Neural cell (in vitro differentiated cells): ENCODE data around the gene RPL27A.

Source experiments
- TAF1 ChIP-seq: IDR thresholded peaks from 2 replicates; pipeline ENCODE4 v1.6.1; 2012; ENCODE audit warnings: low read depth
- TF ChIP-seq, protein P1 (sequence below): fragments of 450-650 bp; IDR thresholded peaks from 2 replicates; pipeline ENCODE4 v1.5.1; 2014; ENCODE audit warnings: antibody characterized with exemption, mild to moderate bottlenecking, moderate library complexity; ENCODE audit not compliant: poor library complexity, severe bottlenecking
- TF ChIP-seq, protein P2 (sequence below): IDR thresholded peaks from 2 replicates; pipeline ENCODE4 v1.6.1; 2012; ENCODE audit warnings: borderline replicate concordance

DNA sequence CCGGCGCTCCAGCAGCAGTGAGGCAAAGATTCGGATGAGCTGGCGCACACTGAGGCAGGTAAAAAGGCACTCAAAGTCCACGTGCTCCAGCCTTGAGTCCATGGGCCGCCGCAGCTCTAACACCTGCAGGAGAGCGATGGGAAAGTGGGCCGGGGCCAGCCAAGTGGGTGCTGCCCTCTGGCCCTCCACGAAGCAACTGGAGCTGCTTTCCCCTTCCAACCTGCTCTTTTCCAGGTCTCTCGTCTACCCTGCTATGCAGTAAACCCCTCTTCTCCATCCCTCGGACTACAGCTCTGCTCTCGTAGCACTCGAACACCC, 20.0 kb downstream of the RPL27A start:
- TF ChIP-seq, protein P1, sequence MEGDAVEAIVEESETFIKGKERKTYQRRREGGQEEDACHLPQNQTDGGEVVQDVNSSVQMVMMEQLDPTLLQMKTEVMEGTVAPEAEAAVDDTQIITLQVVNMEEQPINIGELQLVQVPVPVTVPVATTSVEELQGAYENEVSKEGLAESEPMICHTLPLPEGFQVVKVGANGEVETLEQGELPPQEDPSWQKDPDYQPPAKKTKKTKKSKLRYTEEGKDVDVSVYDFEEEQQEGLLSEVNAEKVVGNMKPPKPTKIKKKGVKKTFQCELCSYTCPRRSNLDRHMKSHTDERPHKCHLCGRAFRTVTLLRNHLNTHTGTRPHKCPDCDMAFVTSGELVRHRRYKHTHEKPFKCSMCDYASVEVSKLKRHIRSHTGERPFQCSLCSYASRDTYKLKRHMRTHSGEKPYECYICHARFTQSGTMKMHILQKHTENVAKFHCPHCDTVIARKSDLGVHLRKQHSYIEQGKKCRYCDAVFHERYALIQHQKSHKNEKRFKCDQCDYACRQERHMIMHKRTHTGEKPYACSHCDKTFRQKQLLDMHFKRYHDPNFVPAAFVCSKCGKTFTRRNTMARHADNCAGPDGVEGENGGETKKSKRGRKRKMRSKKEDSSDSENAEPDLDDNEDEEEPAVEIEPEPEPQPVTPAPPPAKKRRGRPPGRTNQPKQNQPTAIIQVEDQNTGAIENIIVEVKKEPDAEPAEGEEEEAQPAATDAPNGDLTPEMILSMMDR: no peak
- TF ChIP-seq, protein P2, sequence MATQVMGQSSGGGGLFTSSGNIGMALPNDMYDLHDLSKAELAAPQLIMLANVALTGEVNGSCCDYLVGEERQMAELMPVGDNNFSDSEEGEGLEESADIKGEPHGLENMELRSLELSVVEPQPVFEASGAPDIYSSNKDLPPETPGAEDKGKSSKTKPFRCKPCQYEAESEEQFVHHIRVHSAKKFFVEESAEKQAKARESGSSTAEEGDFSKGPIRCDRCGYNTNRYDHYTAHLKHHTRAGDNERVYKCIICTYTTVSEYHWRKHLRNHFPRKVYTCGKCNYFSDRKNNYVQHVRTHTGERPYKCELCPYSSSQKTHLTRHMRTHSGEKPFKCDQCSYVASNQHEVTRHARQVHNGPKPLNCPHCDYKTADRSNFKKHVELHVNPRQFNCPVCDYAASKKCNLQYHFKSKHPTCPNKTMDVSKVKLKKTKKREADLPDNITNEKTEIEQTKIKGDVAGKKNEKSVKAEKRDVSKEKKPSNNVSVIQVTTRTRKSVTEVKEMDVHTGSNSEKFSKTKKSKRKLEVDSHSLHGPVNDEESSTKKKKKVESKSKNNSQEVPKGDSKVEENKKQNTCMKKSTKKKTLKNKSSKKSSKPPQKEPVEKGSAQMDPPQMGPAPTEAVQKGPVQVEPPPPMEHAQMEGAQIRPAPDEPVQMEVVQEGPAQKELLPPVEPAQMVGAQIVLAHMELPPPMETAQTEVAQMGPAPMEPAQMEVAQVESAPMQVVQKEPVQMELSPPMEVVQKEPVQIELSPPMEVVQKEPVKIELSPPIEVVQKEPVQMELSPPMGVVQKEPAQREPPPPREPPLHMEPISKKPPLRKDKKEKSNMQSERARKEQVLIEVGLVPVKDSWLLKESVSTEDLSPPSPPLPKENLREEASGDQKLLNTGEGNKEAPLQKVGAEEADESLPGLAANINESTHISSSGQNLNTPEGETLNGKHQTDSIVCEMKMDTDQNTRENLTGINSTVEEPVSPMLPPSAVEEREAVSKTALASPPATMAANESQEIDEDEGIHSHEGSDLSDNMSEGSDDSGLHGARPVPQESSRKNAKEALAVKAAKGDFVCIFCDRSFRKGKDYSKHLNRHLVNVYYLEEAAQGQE: no peak
- TF ChIP-seq TAF1: no peak
